HG03457 (cell line): ENCODE results near the gene CELSR1.

Experiments
- ATAC-seq: cut with Tn5 transposase; IDR thresholded peaks from one replicate; pipeline ENCODE4 v1.9.1; 2021; ENCODE audit warnings: moderate number of reproducible peaks; ENCODE audit not compliant: unreplicated experiment

CELSR1 gene

GRCh38 chr22:46368871-46369715 lies 168.3 kb downstream of the CELSR1 start:
- no peak for ATAC-seq

DNA sequence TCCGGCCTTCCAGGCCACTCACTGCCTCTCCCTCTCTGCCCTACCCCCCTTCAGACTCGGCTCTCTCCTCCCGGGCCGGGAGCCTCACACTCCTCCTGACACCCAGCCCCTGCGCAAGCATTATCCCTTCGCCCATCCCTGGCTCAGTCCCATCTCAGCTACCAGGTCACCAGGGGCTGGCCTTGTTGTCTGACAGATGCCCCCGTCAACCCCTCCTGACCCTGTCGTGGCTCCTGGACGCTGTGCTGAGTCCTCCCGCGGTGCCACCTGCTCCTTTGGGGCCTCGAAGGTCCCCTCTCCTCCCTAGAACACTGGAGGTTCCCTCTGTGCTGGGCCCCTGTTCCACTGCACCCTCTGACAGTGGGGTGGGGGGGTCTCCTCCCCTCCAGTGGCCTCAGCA lies 169.0 kb downstream of the CELSR1 start:
- no peak for ATAC-seq

GRCh38 chr22:46367707-46368191 lies 169.7 kb downstream of the CELSR1 start:
- no peak for ATAC-seq

GRCh38 chr22:46366801-46367706 lies 170.4 kb downstream of the CELSR1 start:
- no peak for ATAC-seq

GRCh38 chr22:46366327-46366731 lies 171.1 kb downstream of the CELSR1 start:
- no peak for ATAC-seq

- ATAC-seq: no peak
These were observed 172.2 kb downstream of the CELSR1 start for GRCh38 chr22:46365166-46365624.

GRCh38 chr22:46364341-46365165 lies 172.9 kb downstream of the CELSR1 start:
- no peak for ATAC-seq

DNA sequence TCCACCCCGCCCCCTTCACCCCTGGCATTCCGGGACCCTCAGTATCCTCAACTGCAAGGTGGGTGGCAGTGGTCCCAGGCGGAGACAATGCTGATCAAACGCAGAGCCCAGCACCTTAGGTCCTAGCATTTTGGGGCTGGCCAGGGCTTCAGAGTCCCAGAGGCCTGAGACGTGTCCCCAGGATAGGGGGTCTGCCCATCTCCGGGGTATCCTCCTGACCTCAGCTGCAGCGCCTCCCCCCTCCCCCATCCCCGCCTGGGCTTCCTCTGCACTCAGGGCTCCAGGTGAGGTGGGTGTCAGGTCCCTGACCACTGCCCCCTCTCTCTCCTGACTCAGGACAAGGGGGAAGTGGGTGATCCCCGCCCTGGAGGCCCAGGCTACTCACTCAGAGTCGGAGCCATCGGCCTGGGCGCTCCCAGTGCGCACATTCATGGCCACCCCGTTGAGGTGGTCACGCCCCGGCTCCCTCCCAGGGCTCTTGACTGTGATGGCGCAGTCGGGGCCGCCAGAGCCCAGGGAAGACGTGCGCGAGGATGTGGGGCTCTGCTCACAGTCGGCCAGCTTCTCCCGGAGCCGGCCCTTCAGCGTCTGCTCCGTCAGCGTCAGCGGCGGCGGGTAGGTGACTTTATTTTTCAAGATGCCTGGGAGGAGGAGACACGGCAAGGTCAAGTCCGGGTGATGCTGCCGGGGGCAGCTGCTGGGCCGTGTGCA lies 173.7 kb downstream of the CELSR1 start:
- no peak for ATAC-seq

DNA sequence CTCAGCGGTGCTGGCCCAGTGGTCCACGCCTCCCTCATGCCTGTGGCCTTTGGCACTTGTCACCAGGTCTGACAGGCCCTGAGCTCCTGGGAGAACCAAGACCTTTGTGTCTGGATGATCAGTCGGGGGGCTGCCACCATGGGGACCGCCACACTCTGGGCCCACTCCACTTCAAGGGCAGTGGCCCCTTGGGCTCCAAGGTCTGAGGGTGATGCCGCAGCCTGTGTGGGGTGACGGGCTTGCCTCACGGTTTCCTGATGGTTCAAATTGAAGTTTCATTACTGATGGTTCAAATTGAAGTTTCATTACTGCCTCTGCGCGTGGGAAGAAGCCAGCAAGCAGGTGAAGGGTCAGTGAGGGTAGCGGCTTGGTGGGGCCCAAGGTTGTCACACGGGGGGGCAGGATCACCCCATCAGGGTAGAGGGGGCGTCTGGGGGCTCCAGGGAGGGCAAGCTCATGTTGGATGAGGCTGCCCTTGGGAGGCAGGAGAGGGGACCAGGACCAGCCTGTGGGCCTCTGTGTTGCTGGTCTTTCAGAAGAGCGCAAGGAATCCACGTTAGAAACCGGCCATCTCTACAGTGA lies 174.4 kb downstream of the CELSR1 start:
- ATAC-seq: no peak

DNA sequence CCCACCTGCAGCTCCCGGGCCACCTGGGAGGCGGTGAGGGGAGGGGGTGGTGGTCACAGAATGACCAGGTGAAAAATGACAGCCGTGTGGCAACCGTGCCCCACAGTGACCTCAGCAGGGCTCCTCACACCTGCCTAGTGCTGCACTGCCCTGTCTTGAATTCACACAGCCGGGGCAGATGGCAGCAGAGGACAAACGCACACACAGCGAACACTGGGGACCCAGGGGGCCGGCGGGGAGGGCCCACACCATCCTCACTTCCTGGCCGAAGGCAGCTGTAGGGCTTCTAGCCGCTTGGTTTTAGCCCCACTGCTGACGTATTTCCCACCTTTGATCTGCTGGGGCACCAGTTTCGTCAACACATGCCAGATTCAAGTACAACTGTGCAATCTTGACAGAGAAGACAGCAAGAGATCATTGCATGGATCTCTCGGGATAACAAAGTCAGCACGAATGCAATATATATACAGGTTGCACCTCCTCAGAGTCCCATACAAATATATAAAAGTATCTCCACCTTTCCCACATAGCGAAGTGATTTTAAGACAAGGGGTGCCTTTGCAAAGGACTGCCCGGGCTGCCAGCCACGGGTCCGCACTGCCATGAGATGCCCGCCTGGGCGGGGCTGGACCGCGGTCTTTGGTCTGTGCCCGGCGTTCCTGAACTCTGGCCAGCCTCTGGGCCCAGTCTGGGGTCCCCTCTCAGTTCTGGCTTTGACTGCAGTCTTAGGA lies 175.1 kb downstream of the CELSR1 start:
- ATAC-seq: no peak

- no peak for ATAC-seq
These were observed 175.6 kb downstream of the CELSR1 start for GRCh38 chr22:46361826-46362202.

DNA sequence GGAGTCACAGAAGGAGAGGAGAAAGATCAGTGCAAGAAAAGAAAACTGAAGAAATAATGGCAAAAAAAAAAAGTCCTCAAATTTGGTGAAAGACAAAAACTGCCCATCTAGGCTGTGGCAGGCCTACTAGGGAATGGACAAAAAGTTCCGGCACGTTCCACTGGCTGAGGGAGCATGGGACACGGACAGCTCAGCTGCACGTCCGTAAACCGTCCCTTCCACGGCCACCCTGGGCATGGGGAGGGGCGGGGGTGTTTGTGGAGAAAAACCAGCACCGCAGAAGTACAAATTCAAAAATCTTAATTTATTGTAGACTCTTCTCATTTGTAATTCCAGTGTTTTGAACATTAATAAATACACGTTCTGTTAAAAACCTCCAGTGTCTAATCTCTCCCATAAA lies 176.5 kb downstream of the CELSR1 start:
- ATAC-seq: no peak

GRCh38 chr22:46360097-46360496 lies 177.3 kb downstream of the CELSR1 start:
- ATAC-seq: no peak

- ATAC-seq: no peak
These were observed 178.1 kb downstream of the CELSR1 start for GRCh38 chr22:46359362-46359761.

DNA sequence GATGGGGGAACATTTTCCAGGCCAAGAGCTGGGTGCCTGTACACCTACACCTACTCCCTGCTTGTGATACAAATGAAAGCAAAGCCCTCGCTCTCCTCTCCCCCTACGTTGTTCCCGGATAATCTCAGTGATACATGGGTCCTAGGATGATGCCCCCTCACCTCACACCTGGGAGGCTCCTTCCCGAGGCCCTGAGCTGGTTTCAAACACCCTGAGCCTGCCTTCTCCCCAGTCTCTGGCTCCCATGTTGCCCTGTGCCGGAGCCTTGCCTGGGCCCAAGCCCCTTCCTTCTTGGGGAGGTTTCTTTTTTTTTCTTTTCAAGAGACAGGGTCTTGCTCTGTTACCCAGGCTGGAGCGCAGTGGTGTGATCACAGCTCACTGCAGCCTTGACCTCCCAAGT lies 178.7 kb downstream of the CELSR1 start:
- ATAC-seq: no peak

GRCh38 chr22:46357711-46358520 lies 179.5 kb downstream of the CELSR1 start:
- no peak for ATAC-seq

DNA sequence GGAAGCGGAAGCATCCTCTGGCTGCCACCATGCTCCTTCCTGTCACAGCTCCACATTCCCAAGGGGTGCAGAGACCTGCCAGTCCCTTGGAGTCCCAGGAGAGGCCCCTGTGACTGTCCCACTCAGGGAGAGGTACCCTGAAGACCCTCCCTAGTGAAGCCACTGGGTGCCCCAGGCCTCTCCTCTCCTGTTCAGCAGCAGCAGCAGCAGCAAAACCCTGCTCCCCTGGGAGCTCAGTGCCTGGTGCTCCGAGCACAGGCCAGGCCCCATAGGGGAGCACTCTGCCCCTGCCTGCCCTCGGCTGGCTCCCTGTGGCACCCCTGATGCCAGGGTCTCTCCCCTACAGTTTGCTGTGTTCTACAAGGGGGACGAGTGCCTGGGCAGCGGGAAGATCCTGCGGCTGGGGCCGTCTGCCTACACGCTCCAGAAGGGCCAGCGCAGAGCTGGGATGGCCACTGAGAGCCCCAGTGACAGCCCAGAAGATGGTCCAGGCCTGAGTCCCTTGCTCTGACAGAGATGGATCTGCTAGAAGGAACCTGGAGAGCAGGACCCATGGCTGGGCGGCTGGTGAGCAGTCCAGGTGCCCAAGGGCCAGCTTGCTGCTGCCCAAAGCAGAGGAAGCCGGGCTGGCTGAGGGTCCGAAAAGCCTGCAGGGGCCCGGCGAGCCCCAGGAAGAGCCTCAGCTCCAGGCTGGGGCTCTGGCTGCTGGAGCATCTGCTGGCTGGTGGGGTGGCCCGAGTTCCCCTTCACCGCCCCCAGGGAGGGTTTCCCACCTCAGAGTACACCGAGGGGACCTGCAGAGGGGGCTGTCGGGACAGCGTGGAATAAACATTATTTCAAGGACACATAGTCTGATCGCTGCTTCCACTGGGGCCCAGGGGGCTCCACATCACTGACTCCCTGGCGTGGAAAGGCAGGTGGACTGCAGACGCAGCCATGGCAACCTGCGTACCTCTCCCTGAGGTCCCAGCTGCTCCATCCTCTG lies 180.6 kb downstream of the CELSR1 start:
- ATAC-seq: no peak
